ENCODE data around the gene SERINC2. TPM values are rescaled to one million over a fixed set of nuclear protein-coding genes. Genes with fewer than 3 reads are reported as not detected.

The SERINC2 gene
- total and polyA plus RNA-seq, 2 of the 4 experiments (the other 2 are of a cell fraction) = 2.0 to 59.5 TPM

- intact Hi-C loops (cut with micrococcal nuclease) = loop anchor here (10.0 kb wide), 1 partner anchor 361 kb away; no protein-coding TSS in a partner anchor
- Histone ChIP-seq H3K36me3 (ENCODE audit: control insufficient read depth, insufficient read depth, low read length) (peaks cover 16% of the 10 kb centered on the region), H2AFZ (replicated peaks; ENCODE audit: low read length, poor library complexity) (no peak overlapping the region), H4K5ac (ENCODE audit: low read depth, low read length) (no peak overlapping the region), H3K9me1 (ENCODE audit: insufficient read depth, low read length) (peaks cover 11% of the 10 kb centered on the region), H3K9ac (ENCODE audit: low read depth, low read length) (no peak overlapping the region), H3K56ac (ENCODE audit: extremely low read depth, insufficient read depth, low read length) (no peak overlapping the region), H4K91ac (ENCODE audit: insufficient read depth, low read depth, low read length) (no peak overlapping the region), H4K20me1 (ENCODE audit: insufficient read depth, low read length) (peaks cover 23% of the 10 kb centered on the region), H2AK9ac (replicated peaks; ENCODE audit: low read depth, low read length, poor library complexity) (no peak overlapping the region), H3K14ac (replicated peaks; ENCODE audit: low read depth, low read length) (no peak overlapping the region), H3K4me2 (ENCODE audit: low read depth, low read length) (no peak overlapping the region), H3K9me3 (ENCODE audit: control insufficient read depth, insufficient read depth, low read length) (no peaks in the 10 kb centered on the region), H4K8ac (ENCODE audit: low read depth in 2 of 2, low read length in 2 of 2) (no peak overlapping the region), H2BK20ac (ENCODE audit: low read depth, low read length) (no peak overlapping the region), H3K4me1 (ENCODE audit: control insufficient read depth, insufficient read depth, low read length) (no peaks in the 10 kb centered on the region), H3K27me3 (ENCODE audit: control insufficient read depth, insufficient read depth, low read length) (peaks cover under 1% of the 10 kb centered on the region; the same call in 1 of the 2 replicates), H2BK5ac (ENCODE audit: low read depth, low read length, poor library complexity, severe bottlenecking) (no peak overlapping the region), H3K79me1 (ENCODE audit: low read depth in 1 of 2, low read length in 2 of 2) (peaks cover 0 to 11% of the 10 kb centered on the region in 2 experiments; a peak in 1 of 4 replicates), H2AK5ac (ENCODE audit: low read depth, low read length) (no peak overlapping the region), H3K18ac (ENCODE audit: low read depth, low read length) (no peak overlapping the region), H3K23ac (ENCODE audit: low read depth, low read length) (no peak overlapping the region), H2BK120ac (ENCODE audit: low read depth, low read length) (no peak overlapping the region), H3K4ac (ENCODE audit: low read depth, low read length) (no peak overlapping the region), H3K27ac (ENCODE audit: insufficient read depth, low read length) (no peak overlapping the region), H3K4me3 (ENCODE audit: insufficient read depth, low read depth, low read length) (no peak overlapping the region), H2BK15ac (ENCODE audit: low read depth, low read length) (no peak overlapping the region)
- no peak for DNase-seq
- TF ChIP-seq CHD1 (IDR thresholded peaks at IDR 0.05; ENCODE audit: low read depth, low read length) (no peak), CTCF (conservative IDR thresholded peaks at IDR 0.05; ENCODE audit: low read depth, low read length) (no peak), MXI1 (IDR thresholded peaks at IDR 0.05; ENCODE audit: borderline replicate concordance, low read depth, low read length) (no peak), FOS (IDR thresholded peaks at IDR 0.05; ENCODE audit: low read depth, low read length) (no peak), USF2 (IDR thresholded peaks at IDR 0.05; ENCODE audit: low read depth, low read length) (no peak), POLR2A (IDR thresholded peaks at IDR 0.05; ENCODE audit: low read depth, low read length) (no peak), MAFK (IDR thresholded peaks at IDR 0.05; ENCODE audit: low read depth, low read length) (no peak), CEBPB (IDR thresholded peaks at IDR 0.05; ENCODE audit: low read depth, low read length) (no peak), ELK1 (IDR thresholded peaks at IDR 0.05; ENCODE audit: borderline replicate concordance, low read depth, low read length) (no peak), BHLHE40 (IDR thresholded peaks at IDR 0.05; ENCODE audit: low read depth, low read length) (no peak), RCOR1 (IDR thresholded peaks at IDR 0.05; ENCODE audit: insufficient replicate concordance, low read length) (no peak)
- WGBS, 2 experiments (ENCODE audit: extremely low coverage in 2 of 2, insufficient read length in 1 of 2) = 71% methylated on average over 13 of the region's 21 CpGs; no CpG with 5 or more reads in 1 of the 2 experiments
- in situ Hi-C loops (cut with MboI; ENCODE audit: low sequenced_read_pairs) = no loop called here
- ChIA-PET POLR2A (ENCODE audit: unreplicated experiment) (no interaction called here), CTCF (no interaction called here)
- dilution Hi-C loops (cut with HindIII; ENCODE audit: low sequenced_read_pairs, unreplicated experiment) = no loop called here
- 0 out of 2 replicates have a peak, but pooled peaks have one; percentile 3 for ATAC-seq (ENCODE audit: low read depth)
- TSS peak; percentile 76 for BruUV-seq (replicated peaks)
Measured at GRCh38 chr1:31434101-31434871, 21.3 kb downstream of the SERINC2 start.

Measured in IMR-90 (cell line).